Psoas muscle (tissue), 8 donors: Measurements from ENCODE around the gene OR7G1. TPM values are rescaled to one million over a fixed set of nuclear protein-coding genes. Genes with fewer than 3 reads are reported as not detected.

Experiments
- ATAC-seq, 4 donors: fragments of 200-7000 bp; cut with Tn5 transposase; one replicate each; pipeline ENCODE4 v1.9.1; 2020; ENCODE audit warnings: moderate library complexity in 3 of 4, mild to moderate bottlenecking in 2 of 4
- DNase-seq, 2 donors: peaks; one replicate each; pipeline ENCODE4 v3.0.0-alpha.2; 2020
- H3K27ac ChIP-seq: fragments of 200-600 bp; one replicate; pipeline ENCODE4 v1.8.0; 2022
- H3K27me3 ChIP-seq, 3 donors: fragments of 200-600 bp in 1 of 3; one replicate each; pipeline versions ENCODE4 v1.6.1 to v1.8.0; 2013 to 2022; ENCODE audit warnings: low read length in 2 of 3, mild to moderate bottlenecking in 2 of 3, moderate library complexity in 1 of 3; ENCODE audit not compliant: insufficient read depth in 3 of 3
- H3K36me3 ChIP-seq, 2 donors: fragments of 200-600 bp in 1 of 2; one replicate each; pipeline versions ENCODE4 v1.6.1 to v1.8.0; 2013 to 2022; ENCODE audit warnings: low read depth in 1 of 2, mild to moderate bottlenecking in 1 of 2, moderate library complexity in 1 of 2; ENCODE audit not compliant: insufficient read depth in 1 of 2
- H3K4me1 ChIP-seq: fragments of 200-600 bp; one replicate; pipeline ENCODE4 v1.8.0; 2022
- H3K4me3 ChIP-seq: fragments of 200-600 bp; one replicate; pipeline ENCODE4 v1.8.0; 2022; ENCODE audit warnings: mild to moderate bottlenecking
- H3K9me3 ChIP-seq: fragments of 200-600 bp; one replicate; pipeline ENCODE4 v1.8.0; 2022
- WGBS, 3 donors: extraction: QIAGEN DNeasy Blood & Tissue Kit; methylation state at CpG; one replicate each; pipeline versions ENCODE4 v1.1.6 to v1.1.7; 2013; 5-methylcytosine and 5-hydroxymethylcytosine counted together
- intact Hi-C, 2 donors: fragments of 100-400 bp; cut with DNase I; formaldehyde crosslinking; loops; one replicate each; pipeline versions ENCODE4 v1.11.0 to v1.14.2; 2022
- polyA plus RNA-seq, 3 donors: library from polyadenylated mRNA; stranded (reverse); fragments of 200-250 nt; gene quantifications; one replicate each; pipeline ENCODE4 v1.2.3, GENCODE V29; 2013
- total RNA-seq, 4 donors: library from RNA; stranded (reverse); fragmentation: NEBNext Ultra II Directional in 2 of 4; extraction: Animal tissue kit (Norgen Biotek cat#: 25700) in 2 of 4; gene quantifications; one replicate each; pipeline versions ENCODE4 v1.2.1 to v1.2.4, GENCODE V29; 2021 to 2023
- TF ChIP-seq, protein P1 (sequence below): fragments of 200-600 bp; IDR thresholded peaks from one replicate; pipeline ENCODE4 v1.8.0; 2022; ENCODE audit warnings: antibody characterized with exemption
- donor health status: healthy with polysubstance abuse.
- donor health status: DM: no; HTN: no; CAD: no; lungs with moderate emphysema.
- donor health status: Bipolar disorder and iron deficiency.
- donor health status: healthy.
- donor health status: DM: yes; HTN: yes; CAD: no.
- donor health status: DM: no; HTN: no; CAD: no.
- donor health status: DM: no; HTN: no; CAD: no.
- donor health status: DM: yes; HTN: yes; CAD: no.

The OR7G1 gene
- total and polyA plus RNA-seq, 7 donors, result not detected

DNA sequence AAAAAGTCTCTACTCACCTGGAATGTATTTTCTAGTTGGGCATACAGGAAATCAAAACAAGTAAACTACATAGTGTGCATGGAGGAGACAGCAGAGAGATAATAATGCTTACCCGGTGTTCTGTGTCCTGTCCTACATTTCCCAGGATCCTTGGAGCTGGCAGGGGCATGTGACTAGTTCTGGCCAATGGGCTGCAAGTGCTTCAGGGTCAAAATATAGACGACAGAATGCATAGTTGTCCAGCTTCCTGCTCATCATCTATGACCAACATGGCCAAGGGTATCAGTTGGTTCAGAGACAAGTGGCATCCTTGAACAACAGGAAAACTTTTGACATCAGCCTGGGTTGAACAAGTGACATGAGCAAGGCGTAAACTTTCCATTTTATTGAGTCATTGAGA, 33.1 kb upstream of the OR7G1 start:
- DNase-seq, result no peak
- TF ChIP-seq, protein P1, sequence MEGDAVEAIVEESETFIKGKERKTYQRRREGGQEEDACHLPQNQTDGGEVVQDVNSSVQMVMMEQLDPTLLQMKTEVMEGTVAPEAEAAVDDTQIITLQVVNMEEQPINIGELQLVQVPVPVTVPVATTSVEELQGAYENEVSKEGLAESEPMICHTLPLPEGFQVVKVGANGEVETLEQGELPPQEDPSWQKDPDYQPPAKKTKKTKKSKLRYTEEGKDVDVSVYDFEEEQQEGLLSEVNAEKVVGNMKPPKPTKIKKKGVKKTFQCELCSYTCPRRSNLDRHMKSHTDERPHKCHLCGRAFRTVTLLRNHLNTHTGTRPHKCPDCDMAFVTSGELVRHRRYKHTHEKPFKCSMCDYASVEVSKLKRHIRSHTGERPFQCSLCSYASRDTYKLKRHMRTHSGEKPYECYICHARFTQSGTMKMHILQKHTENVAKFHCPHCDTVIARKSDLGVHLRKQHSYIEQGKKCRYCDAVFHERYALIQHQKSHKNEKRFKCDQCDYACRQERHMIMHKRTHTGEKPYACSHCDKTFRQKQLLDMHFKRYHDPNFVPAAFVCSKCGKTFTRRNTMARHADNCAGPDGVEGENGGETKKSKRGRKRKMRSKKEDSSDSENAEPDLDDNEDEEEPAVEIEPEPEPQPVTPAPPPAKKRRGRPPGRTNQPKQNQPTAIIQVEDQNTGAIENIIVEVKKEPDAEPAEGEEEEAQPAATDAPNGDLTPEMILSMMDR, result no peak
- 93 to 99% (median 96%) methylated on average over 3 of the region's 3 CpGs for WGBS, 3 donors
- no peak for ATAC-seq
- intact Hi-C loops, result no loop called here
- H3K9me3 ChIP-seq, result peaks cover 31% of the 10 kb centered on the region
- H3K4me1 ChIP-seq, result no peaks in the 10 kb centered on the region
- H3K27ac ChIP-seq, result no peak overlapping the region
- no peaks in the 10 kb centered on the region for H3K27me3 ChIP-seq
- H3K36me3 ChIP-seq, result peaks cover 0 to 15% of the 10 kb centered on the region in 2 donors
- H3K4me3 ChIP-seq, result no peak overlapping the region

DNA sequence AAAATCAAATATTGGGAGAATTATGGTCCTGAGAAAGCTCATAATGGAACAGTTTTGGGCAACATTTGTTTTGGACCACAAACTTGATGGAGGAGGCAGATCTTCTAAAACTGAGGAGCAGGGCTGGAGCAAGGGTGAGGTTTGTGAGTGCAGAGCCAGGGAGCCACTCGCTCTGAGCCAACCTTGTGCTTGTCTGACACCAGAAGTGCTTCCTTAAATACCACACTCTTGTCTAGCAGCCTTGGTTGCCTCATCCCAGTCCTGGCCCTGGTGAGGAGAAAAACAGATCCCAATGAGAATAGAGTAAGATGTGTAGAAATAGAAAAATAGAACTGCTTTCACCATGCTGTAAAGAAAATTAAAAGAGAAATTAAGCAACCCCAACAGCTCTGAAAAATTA, 31.3 kb upstream of the OR7G1 start:
- 94 to 100% (median 96%) methylated on average over 1 of the region's 1 CpG for WGBS, 3 donors
- H3K9me3 ChIP-seq, result peaks cover 22% of the 10 kb centered on the region
- H3K4me1 ChIP-seq, result peaks cover 15% of the 10 kb centered on the region
- intact Hi-C loops, result no loop called here
- H3K4me3 ChIP-seq, result no peak overlapping the region
- H3K27ac ChIP-seq, result no peak overlapping the region
- no peak for ATAC-seq
- TF ChIP-seq, protein P1, result no peak
- peaks cover 0 to 2% of the 10 kb centered on the region in 2 donors for H3K36me3 ChIP-seq
- H3K27me3 ChIP-seq, result no peaks in the 10 kb centered on the region
- no peak for DNase-seq

DNA sequence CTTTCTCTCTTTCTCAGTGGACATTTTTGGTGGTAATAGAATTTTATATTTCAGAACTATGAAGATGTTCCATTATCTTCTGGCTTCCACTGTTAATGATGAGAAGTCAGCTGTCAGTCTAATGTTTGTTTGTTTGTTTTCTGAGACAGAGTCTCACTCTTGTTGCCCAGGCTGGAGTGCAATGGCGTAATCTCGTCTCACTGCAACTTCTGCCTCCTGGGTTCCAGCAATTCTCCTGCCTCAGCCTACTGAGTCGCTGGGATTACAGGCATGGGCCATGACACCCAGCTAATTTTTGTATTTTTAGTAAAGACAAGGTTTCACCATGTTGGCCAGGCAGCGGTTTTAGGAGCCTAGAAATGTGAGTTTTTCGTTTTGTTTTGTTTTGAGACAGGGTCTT, 29.4 kb upstream of the OR7G1 start:
- WGBS, 3 donors, result 96 to 99% (median 98%) methylated on average over 5 of the region's 5 CpGs
- no peak overlapping the region for H3K4me3 ChIP-seq
- TF ChIP-seq, protein P1, result no peak
- peaks cover 0 to 7% of the 10 kb centered on the region in 2 donors for H3K36me3 ChIP-seq
- DNase-seq, result no peak
- peaks cover 22% of the 10 kb centered on the region for H3K9me3 ChIP-seq
- H3K27ac ChIP-seq, result no peak overlapping the region
- peaks cover 24% of the 10 kb centered on the region for H3K4me1 ChIP-seq
- no peak for ATAC-seq
- H3K27me3 ChIP-seq, result no peaks in the 10 kb centered on the region
- intact Hi-C loops, result no loop called here

DNA sequence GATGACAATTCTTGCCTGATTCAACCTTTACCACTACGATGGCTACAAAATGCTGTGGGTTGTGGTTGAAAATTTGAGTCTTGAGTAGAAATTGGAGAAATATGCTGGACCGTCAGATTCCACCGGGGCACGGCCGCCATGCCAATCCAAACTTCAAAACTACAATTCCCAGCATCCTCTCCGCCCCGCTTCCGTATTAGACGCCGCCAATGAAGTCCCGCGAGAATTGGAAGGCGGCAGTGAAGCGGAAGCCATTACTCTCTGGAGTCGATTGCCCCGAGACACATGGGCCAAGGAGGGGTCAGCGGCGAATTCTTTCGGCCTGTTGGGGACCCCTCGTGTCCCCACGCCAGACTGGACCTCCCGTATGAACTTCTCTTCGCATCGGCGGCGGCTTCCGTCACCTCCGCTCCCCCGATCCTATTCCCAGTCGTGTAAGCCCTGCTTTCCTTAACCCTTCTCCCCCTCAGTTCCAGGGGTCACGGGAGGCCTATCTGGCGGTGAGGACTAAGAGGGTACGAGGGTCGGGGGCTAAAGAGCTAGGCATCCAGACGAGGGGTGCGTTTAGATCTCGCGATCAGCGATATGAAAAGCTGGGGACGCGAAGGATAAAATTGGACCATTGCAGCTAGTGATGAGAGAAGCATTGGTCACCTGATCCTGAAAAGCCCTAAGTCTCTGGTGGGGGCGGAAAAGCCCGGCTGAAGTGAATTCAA, 24.8 kb upstream of the OR7G1 start, which contains the start of gene ZNF317:
TSS of gene ZNF317 (plus strand) at position 239 of the 716 bp plus-strand sequence. CDS start 15,620 bp downstream, outside the sequence.
- 0 to 1% (median 1%) methylated on average over 43 of the region's 43 CpGs for WGBS, 3 donors

More for the DNA sequence above, 24.8 kb upstream of the OR7G1 start, which contains the start of gene ZNF317:
- TF ChIP-seq, protein P1, result no peak
- peak within 1 kb of the TSS; percentile 93 for H3K27ac ChIP-seq
- H3K36me3 ChIP-seq, result peaks cover 0 to 7% of the 10 kb centered on the region in 2 donors
- DNase-seq, result peak; percentile 89 to 95
- peak within 1 kb of the TSS; percentile 85 for H3K4me3 ChIP-seq
- no peaks in the 10 kb centered on the region for H3K27me3 ChIP-seq
- H3K4me1 ChIP-seq, result peaks cover 24% of the 10 kb centered on the region
- peaks cover 15% of the 10 kb centered on the region for H3K9me3 ChIP-seq
- peak; percentile 97 to 100 (median 98) for ATAC-seq
- intact Hi-C loops, result loop anchor here in 1 of 2 donors (1.0 kb wide), 1 partner anchor 656 kb away; no protein-coding TSS in a partner anchor
